Testis (tissue), 2 donors: ENCODE data around the gene EYS.

ENCODE experiments used
- CTCF ChIP-seq, 3 experiments: fragments of 450-650 bp in 2 of 3; fragments of 200-600 bp in 1 of 3; sonication (generic) in 1 of 3; IDR thresholded peaks; one replicate each; pipeline ENCODE4 v1.5.1; 2016 to 2019; ENCODE audit warnings: antibody characterized with exemption in 3 of 3, mild to moderate bottlenecking in 2 of 3, moderate library complexity in 1 of 3
- POLR2A ChIP-seq: fragments of 450-650 bp; IDR thresholded peaks from one replicate; pipeline ENCODE4 v1.6.1; 2017; ENCODE audit warnings: antibody characterized with exemption, mild to moderate bottlenecking, moderate library complexity

GRCh38 chr6:64230530-64230929, 1476.5 kb downstream of the EYS start:
- TF ChIP-seq CTCF (IDR thresholded peaks at IDR 0.05) (no peak), POLR2A (no peak)
